ENCODE measurements around the gene MST1.

DNA sequence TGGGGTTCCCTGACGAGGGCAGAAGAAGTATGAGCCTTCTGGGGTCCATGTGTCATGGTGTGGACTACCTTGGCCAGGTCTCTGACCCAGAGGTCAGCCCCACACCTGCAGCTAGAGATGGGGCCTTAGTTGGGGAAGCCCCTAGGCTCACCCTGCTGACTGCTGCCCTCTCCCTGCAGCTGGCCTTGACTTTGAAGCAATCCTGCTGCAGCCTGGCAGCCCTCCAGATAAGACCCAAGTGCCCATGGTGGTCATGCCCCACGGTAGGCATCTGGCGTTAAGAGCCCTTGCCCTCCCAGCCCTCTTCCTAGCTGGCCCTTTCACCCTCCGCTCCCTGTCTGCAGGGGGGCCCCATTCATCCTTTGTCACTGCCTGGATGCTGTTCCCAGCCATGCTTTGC lies 7.7 kb downstream of the MST1 start:
- TF ChIP-seq CTCF (IDR thresholded peaks at IDR 0.05) (no peak), POLR2A (IDR thresholded peaks at IDR 0.05) (no peak)

All from adrenal gland (tissue), 5 donors.